ENCODE data around the gene LRRC30.

LRRC30 gene

DNA sequence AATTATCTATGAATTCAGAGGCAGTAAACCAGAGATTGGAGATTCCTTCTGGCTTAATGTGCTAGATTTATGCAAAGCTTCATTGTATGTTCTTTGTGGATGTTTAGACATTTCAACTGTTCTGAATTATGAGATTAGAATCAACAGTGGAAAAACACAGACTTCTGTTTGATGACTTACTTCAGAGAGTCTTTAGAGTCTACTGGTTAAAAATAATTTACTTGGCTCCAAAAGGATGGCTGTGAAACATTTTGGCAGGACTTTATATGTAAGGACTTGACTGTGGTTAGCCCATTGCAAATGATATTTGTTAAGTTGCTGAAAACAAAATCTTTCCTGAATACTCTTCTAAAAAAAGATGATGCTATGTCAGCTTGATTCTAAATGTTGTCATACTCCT is 25.5 kb upstream of the LRRC30 start:
- Histone ChIP-seq H3K4me3 (ENCODE audit: extremely low read depth, insufficient read depth, low read length, poor library complexity, severe bottlenecking) (no peak overlapping the region), H3K36me3 (ENCODE audit: control insufficient read depth, insufficient read depth, low read length) (no peaks in the 10 kb centered on the region), H3K9me3 (ENCODE audit: control insufficient read depth, low read length) (no peaks in the 10 kb centered on the region), H3K4me1 (ENCODE audit: control insufficient read depth, insufficient read depth, low read length, poor library complexity, severe bottlenecking) (peaks cover 5% of the 10 kb centered on the region), H3K27ac (ENCODE audit: low read depth, low read length, severe bottlenecking) (no peak overlapping the region)

DNA sequence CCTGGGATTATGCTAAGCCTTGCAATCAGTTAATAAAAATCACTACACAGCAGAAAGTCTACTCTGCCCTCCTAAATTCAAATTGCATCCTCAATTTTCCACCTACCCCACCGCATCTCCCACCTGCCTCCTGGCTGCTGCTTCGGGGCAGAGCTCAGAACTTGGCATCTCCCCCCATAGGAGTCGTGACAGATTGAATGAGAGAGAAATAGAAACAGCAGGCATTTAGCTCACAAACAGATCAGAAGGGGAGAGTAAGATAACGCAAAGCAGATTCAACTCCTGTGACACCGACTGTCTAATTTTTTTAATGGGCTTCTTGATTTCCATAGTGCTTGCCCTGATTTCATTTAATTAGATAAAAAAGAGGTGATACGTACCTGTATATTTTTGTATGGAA is 24.7 kb upstream of the LRRC30 start:
- H3K4me1 ChIP-seq (ENCODE audit: control insufficient read depth, insufficient read depth, low read length, poor library complexity, severe bottlenecking): peaks cover 5% of the 10 kb centered on the region
- H3K36me3 ChIP-seq (ENCODE audit: control insufficient read depth, insufficient read depth, low read length): no peaks in the 10 kb centered on the region
- H3K4me3 ChIP-seq (ENCODE audit: extremely low read depth, insufficient read depth, low read length, poor library complexity, severe bottlenecking): no peak overlapping the region
- no peaks in the 10 kb centered on the region for H3K9me3 ChIP-seq (ENCODE audit: control insufficient read depth, low read length)
- H3K27ac ChIP-seq (ENCODE audit: low read depth, low read length, severe bottlenecking): no peak overlapping the region
- WGBS, 2 experiments (ENCODE audit: insufficient coverage in 2 of 2): 91% methylated on average over 4 to 5 of the region's 6 CpGs

DNA sequence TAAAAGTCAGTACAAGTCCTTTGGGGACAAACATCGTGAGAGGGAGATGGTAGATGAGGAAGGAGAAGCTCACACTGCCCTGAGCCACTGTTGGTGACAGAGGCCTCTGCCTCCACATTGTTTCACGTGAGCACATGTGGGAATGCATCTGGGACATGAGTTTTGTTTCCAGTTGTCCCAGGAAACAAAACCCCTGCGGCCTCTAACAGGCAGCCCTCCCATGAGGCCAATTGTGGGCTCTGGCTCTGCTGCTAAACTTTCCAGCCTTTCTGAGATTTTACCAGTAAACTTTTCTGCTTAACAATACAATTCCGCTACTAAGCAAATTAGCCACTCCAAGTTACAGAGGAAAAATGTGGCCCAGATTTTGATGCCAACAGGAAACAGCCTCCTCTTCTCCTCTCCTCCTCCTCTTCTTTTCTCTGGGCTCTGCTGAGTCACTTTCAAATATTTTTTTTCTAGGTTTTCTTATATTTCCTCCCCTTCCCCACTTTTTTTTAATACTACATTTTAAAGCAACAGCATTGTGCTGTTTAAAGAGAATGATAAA is 23.4 kb upstream of the LRRC30 start:
- Histone ChIP-seq H3K27ac (ENCODE audit: low read depth, low read length, severe bottlenecking) (peak overlapping the region; percentile 36), H3K9me3 (ENCODE audit: control insufficient read depth, low read length) (no peaks in the 10 kb centered on the region), H3K4me3 (ENCODE audit: extremely low read depth, insufficient read depth, low read length, poor library complexity, severe bottlenecking) (no peak overlapping the region), H3K36me3 (ENCODE audit: control insufficient read depth, insufficient read depth, low read length) (no peaks in the 10 kb centered on the region), H3K4me1 (ENCODE audit: control insufficient read depth, insufficient read depth, low read length, poor library complexity, severe bottlenecking) (peaks cover 5% of the 10 kb centered on the region)
- 67 to 68% methylated on average over 3 of the region's 4 CpGs for WGBS, 2 experiments (ENCODE audit: insufficient coverage in 2 of 2)

DNA sequence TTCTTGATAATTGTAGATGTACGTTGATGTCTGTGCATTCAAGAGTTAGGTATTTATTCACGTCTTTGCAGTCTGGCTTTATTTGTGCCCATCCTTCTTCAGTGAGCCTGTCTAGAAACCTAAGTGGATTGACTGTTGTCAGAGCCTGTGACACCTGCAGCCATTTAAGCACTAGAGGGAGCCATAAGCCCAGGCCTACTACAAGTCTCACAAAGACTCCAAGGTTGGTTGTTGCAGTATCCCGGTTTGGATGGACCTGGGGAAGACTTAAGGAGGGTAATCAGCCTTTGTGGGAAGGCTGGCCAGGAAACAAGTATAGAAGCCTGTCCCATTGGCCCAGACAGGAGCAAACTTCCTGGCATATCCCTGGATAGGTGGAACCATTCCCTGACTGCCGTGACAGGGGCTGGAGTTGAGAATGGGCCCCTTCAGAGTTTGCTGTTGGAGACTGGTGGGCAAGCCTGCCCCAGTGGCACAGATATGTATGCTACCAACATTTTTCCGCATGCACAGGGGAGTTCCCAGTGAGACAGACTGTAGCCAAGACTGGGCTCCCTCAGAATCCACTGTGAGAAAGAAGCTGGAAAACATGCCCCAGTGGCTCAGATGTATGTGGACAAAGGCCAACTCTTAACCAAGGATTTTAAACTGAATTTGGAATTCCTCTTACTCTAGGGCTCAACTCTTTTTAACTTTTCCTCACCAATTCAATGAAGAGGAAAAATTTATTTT is 9.3 kb upstream of the LRRC30 start:
- Histone ChIP-seq H3K27ac (ENCODE audit: low read depth, low read length, severe bottlenecking) (no peak overlapping the region), H3K4me1 (ENCODE audit: control insufficient read depth, insufficient read depth, low read length, poor library complexity, severe bottlenecking) (no peaks in the 10 kb centered on the region), H3K4me3 (ENCODE audit: extremely low read depth, insufficient read depth, low read length, poor library complexity, severe bottlenecking) (no peak overlapping the region), H3K9me3 (ENCODE audit: control insufficient read depth, low read length) (no peaks in the 10 kb centered on the region), H3K36me3 (ENCODE audit: control insufficient read depth, insufficient read depth, low read length) (no peaks in the 10 kb centered on the region)
- whole genome bisulfite sequencing, 2 experiments (ENCODE audit: insufficient coverage in 2 of 2): 35 to 37% methylated on average over 5 of the region's 5 CpGs

DNA sequence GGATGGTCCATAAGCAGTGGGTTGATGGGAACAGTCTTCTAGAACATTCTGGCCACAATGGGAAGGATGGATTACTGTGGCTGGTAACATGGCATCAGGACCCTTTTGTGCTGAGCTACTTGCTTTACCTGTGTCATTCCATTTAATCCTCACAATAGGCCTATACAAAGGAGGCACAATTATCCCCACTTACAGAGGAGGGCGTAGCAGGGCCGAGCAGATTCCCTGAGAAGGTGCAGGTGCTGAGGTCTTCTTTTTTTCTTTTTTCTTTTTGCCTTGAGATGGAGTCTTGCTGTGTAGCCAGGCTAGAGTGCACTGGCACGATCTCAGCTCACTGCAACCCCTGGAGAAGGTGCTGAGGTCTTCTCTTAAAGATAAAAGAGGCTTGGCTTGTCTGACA is 6.7 kb upstream of the LRRC30 start:
- 60 to 62% methylated on average over 1 to 2 of the region's 3 CpGs for WGBS, 2 experiments (ENCODE audit: insufficient coverage in 2 of 2)
- H3K4me3 ChIP-seq (ENCODE audit: extremely low read depth, insufficient read depth, low read length, poor library complexity, severe bottlenecking): no peak overlapping the region
- no peaks in the 10 kb centered on the region for H3K36me3 ChIP-seq (ENCODE audit: control insufficient read depth, insufficient read depth, low read length)
- H3K27ac ChIP-seq (ENCODE audit: low read depth, low read length, severe bottlenecking): no peak overlapping the region
- H3K9me3 ChIP-seq (ENCODE audit: control insufficient read depth, low read length): no peaks in the 10 kb centered on the region
- no peaks in the 10 kb centered on the region for H3K4me1 ChIP-seq (ENCODE audit: control insufficient read depth, insufficient read depth, low read length, poor library complexity, severe bottlenecking)

DNA sequence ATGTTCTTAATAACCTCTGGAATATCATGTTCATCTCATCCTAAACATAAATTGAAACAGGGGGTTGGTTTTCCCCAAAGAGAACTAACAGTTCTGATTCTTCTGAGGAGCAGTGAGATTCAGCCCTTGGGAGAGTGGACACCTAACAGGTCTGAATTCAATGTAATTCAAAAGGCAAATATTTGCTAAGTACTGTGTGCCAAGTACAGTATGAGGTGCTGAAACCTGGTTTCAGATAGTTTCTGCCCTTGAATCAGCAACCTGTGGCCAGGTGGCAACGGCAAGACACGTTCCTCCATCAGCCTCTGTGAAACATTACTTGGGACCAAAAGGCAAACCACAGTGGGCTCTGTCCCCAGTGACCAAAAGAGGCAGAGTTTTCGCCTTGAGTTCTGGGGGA is 1.3 kb downstream of the LRRC30 start:
- no peak overlapping the region for H3K4me3 ChIP-seq (ENCODE audit: extremely low read depth, insufficient read depth, low read length, poor library complexity, severe bottlenecking)
- no peaks in the 10 kb centered on the region for H3K36me3 ChIP-seq (ENCODE audit: control insufficient read depth, insufficient read depth, low read length)
- WGBS, 2 experiments (ENCODE audit: insufficient coverage in 2 of 2): 86 to 92% methylated on average over 2 to 3 of the region's 3 CpGs
- H3K4me1 ChIP-seq (ENCODE audit: control insufficient read depth, insufficient read depth, low read length, poor library complexity, severe bottlenecking): no peaks in the 10 kb centered on the region
- H3K9me3 ChIP-seq (ENCODE audit: control insufficient read depth, low read length): no peaks in the 10 kb centered on the region
- H3K27ac ChIP-seq (ENCODE audit: low read depth, low read length, severe bottlenecking): no peak overlapping the region

DNA sequence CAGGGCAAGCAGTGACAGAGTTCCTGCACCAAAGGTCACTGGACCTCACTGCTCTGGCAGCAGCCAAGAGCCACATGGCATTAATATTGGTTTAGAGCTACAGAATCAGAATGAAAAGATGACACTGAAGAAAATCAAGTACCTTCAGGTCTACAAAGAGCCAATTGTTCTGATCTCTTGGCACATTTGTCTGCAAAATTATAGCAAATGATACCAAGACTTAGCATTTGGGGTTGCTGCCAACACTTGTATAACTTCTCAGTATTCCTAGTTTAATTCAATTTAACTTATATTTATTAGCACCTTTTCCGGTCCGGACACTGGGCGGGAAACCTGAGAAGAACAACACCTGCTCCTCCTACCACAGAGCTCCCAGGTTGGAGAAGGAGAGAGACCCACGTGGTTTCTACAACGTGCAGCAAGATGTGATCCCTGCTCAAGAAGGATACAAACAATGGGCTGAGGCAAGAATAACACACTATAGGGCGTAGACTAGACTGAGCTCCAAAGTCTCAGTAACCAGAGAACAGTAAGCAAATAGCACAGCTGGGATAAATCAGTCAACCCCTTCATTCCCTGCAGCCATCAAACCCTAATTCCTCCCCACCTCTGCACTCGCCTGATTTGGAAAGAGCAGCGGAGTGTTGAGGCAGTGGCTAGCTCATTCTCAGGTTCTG is 2.4 kb downstream of the LRRC30 start:
- no peak overlapping the region for H3K27ac ChIP-seq (ENCODE audit: low read depth, low read length, severe bottlenecking)
- no peaks in the 10 kb centered on the region for H3K9me3 ChIP-seq (ENCODE audit: control insufficient read depth, low read length)
- no peaks in the 10 kb centered on the region for H3K36me3 ChIP-seq (ENCODE audit: control insufficient read depth, insufficient read depth, low read length)
- no peaks in the 10 kb centered on the region for H3K4me1 ChIP-seq (ENCODE audit: control insufficient read depth, insufficient read depth, low read length, poor library complexity, severe bottlenecking)
- 93 to 94% methylated on average over 4 to 6 of the region's 8 CpGs for WGBS, 2 experiments (ENCODE audit: insufficient coverage in 2 of 2)
- H3K4me3 ChIP-seq (ENCODE audit: extremely low read depth, insufficient read depth, low read length, poor library complexity, severe bottlenecking): no peak overlapping the region

DNA sequence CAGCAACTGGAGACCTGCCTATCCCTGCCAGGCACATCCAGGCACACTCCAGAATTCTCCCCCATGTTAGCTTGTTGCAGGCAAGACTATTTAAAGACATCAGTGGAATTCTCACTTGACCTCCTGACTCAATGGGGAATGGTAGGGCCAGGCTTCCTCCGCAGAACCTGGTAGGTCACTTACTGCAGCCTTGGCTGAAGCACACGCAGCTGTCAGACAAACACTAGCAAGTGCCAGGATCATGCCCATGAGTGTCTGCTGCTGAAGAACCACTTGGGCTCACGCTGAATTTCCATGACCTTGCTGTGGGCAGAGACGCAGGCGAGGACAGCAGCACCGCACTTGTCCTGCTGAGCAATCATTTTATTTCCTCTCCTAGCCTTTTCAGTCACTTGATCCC is 3.2 kb downstream of the LRRC30 start:
- no peak overlapping the region for H3K4me3 ChIP-seq (ENCODE audit: extremely low read depth, insufficient read depth, low read length, poor library complexity, severe bottlenecking)
- WGBS, 2 experiments (ENCODE audit: insufficient coverage in 2 of 2): 95 to 98% methylated on average over 4 to 6 of the region's 6 CpGs
- H3K27ac ChIP-seq (ENCODE audit: low read depth, low read length, severe bottlenecking): no peak overlapping the region
- H3K36me3 ChIP-seq (ENCODE audit: control insufficient read depth, insufficient read depth, low read length): no peaks in the 10 kb centered on the region
- no peaks in the 10 kb centered on the region for H3K4me1 ChIP-seq (ENCODE audit: control insufficient read depth, insufficient read depth, low read length, poor library complexity, severe bottlenecking)
- no peaks in the 10 kb centered on the region for H3K9me3 ChIP-seq (ENCODE audit: control insufficient read depth, low read length)

DNA sequence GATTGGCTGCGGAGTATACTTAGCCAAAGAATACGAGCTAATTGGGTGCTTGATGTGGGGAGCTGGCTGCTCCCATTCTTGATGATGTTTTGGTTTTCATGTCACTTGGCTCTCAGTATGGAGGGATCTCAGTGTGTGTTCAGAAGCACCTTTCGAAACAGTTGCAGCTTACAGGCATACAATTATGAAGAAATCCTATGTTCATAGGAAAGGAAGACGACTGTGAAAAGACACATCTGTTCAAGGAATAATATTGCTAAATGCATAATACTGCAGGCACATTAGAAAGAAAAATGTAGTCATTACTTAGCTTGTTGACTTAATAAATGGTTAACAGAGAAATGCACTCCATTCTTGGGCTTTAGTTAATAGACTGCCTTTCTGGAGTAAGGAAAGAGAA is 4.1 kb downstream of the LRRC30 start:
- Histone ChIP-seq H3K27ac (ENCODE audit: low read depth, low read length, severe bottlenecking) (no peak overlapping the region), H3K36me3 (ENCODE audit: control insufficient read depth, insufficient read depth, low read length) (no peaks in the 10 kb centered on the region), H3K4me1 (ENCODE audit: control insufficient read depth, insufficient read depth, low read length, poor library complexity, severe bottlenecking) (no peaks in the 10 kb centered on the region), H3K4me3 (ENCODE audit: extremely low read depth, insufficient read depth, low read length, poor library complexity, severe bottlenecking) (no peak overlapping the region), H3K9me3 (ENCODE audit: control insufficient read depth, low read length) (no peaks in the 10 kb centered on the region)
- WGBS, 2 experiments (ENCODE audit: insufficient coverage in 2 of 2): 90 to 93% methylated on average over 2 to 3 of the region's 4 CpGs

DNA sequence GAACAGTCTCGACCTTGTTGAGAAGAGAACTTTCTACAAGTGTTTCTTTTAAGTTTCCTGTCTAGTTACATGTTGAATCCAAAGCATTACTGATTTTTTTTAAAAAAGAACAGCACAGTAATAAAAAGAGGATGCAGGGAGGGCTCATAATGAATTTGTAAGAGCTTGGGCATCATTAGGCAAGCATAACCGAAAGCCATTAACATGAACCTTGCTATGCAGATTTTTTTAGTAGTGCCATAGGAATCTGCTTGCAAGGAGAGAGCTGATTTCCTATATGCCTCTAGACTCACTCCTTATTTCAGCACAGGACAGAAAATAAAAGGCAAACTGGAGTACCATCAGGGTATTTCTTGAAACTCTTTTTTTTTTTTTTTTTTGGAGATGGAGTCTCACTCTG is 5.2 kb downstream of the LRRC30 start:
- Histone ChIP-seq H3K27ac (ENCODE audit: low read depth, low read length, severe bottlenecking) (no peak overlapping the region), H3K36me3 (ENCODE audit: control insufficient read depth, insufficient read depth, low read length) (no peaks in the 10 kb centered on the region)
- 75% methylated on average over 1 of the region's 2 CpGs; no CpG with 5 or more reads in 1 of the 2 experiments for WGBS, 2 experiments (ENCODE audit: insufficient coverage in 2 of 2)

DNA sequence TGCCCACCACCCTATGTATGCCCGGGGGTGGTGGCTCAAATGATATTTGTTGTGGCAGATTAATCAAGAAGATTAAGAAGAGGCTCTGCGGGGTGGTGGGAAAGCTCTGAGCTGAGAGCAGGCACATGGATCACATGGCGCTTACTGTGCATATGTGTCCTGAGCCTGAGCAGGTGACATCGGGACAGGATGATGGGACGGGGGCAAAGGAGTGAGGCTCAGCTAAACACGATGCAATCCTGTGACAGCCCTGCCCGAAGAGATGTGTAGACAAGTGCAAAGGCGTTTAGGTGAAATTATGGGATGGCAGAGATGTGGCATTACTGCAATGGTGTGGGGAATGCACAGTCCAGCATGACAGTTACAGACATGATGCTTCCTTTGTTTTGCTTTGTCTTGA is 6.0 kb downstream of the LRRC30 start:
- Histone ChIP-seq H3K4me3 (ENCODE audit: extremely low read depth, insufficient read depth, low read length, poor library complexity, severe bottlenecking) (no peak overlapping the region), H3K9me3 (ENCODE audit: control insufficient read depth, low read length) (no peaks in the 10 kb centered on the region), H3K27ac (ENCODE audit: low read depth, low read length, severe bottlenecking) (no peak overlapping the region), H3K36me3 (ENCODE audit: control insufficient read depth, insufficient read depth, low read length) (no peaks in the 10 kb centered on the region), H3K4me1 (ENCODE audit: control insufficient read depth, insufficient read depth, low read length, poor library complexity, severe bottlenecking) (no peaks in the 10 kb centered on the region)
- 94 to 97% methylated on average over 7 of the region's 8 CpGs for WGBS, 2 experiments (ENCODE audit: insufficient coverage in 2 of 2)

More for the DNA sequence above, 5.2 kb downstream of the LRRC30 start:
- H3K4me3 ChIP-seq (ENCODE audit: extremely low read depth, insufficient read depth, low read length, poor library complexity, severe bottlenecking): no peak overlapping the region
- no peaks in the 10 kb centered on the region for H3K9me3 ChIP-seq (ENCODE audit: control insufficient read depth, low read length)
- H3K4me1 ChIP-seq (ENCODE audit: control insufficient read depth, insufficient read depth, low read length, poor library complexity, severe bottlenecking): no peaks in the 10 kb centered on the region
